K562 (cell line): ENCODE measurements around the gene CHMP1A.
A peak's percentile ranks its signal among the peaks of the same experiment; 100 is the strongest.

Source experiments
- CHD2 ChIP-seq: IDR thresholded peaks from 2 replicates; pipeline ENCODE4 v1.6.1; 2011; ENCODE audit warnings: low read depth, low read length
- EGR1 ChIP-seq: fragments of 450-650 bp; conservative IDR thresholded peaks from 2 replicates; pipeline ENCODE4 v1.6.1; 2017; ENCODE audit warnings: mild to moderate bottlenecking
- FOXJ3 ChIP-seq: sonication (generic); formaldehyde crosslinking; IDR thresholded peaks from 2 replicates; pipeline ENCODE4 v1.4.0; 2020; ENCODE audit warnings: mild to moderate bottlenecking, missing genetic modification reagents
- GATA2 ChIP-seq: sonication (generic); formaldehyde crosslinking; IDR thresholded peaks from 2 replicates; pipeline ENCODE4 v1.4.0; 2020; ENCODE audit warnings: mild to moderate bottlenecking, missing genetic modification reagents
- SRF ChIP-seq, 2 experiments: fragments of 250-450, 450-650 bp in 1 of 2; sonication (Bioruptor Pico) in 1 of 2; sonication (generic) in 1 of 2; formaldehyde crosslinking; IDR thresholded peaks; 2 replicates each; pipeline versions ENCODE4 v1.5.0 to v1.5.1; 2020 to 2022; ENCODE audit warnings: mild to moderate bottlenecking in 1 of 2, missing genetic modification reagents in 1 of 2
- TF ChIP-seq, protein P1 (sequence below), 2 experiments: fragments of 450-650 bp in 1 of 2; sonication (generic) in 1 of 2; formaldehyde crosslinking in 1 of 2; IDR thresholded peaks in 1 of 2; conservative IDR thresholded peaks in 1 of 2; 2 replicates each; pipeline versions ENCODE4 v1.6.1 to v1.8.1; 2016 to 2023; ENCODE audit warnings: mild to moderate bottlenecking in 2 of 2, moderate library complexity in 2 of 2, inconsistent platforms in 1 of 2, missing genetic modification reagents in 1 of 2
- TF ChIP-seq, protein P2 (sequence below): fragments of 450-650 bp; IDR thresholded peaks from 2 replicates; pipeline ENCODE4 v1.7.1; 2018; ENCODE audit warnings: mild to moderate bottlenecking, low read depth; ENCODE audit not compliant: partially characterized antibody
- TF ChIP-seq, protein P3 (sequence below): fragments of 250-450 bp; sonication (Bioruptor Pico); IDR thresholded peaks from 2 replicates; pipeline ENCODE4 v1.4.0; 2020; ENCODE audit warnings: borderline replicate concordance
- TF ChIP-seq, protein P4 (sequence below), 3 experiments: IDR thresholded peaks in 2 of 3; conservative IDR thresholded peaks in 1 of 3; 2 replicates each; pipeline ENCODE4 v1.5.1; 2011 to 2012; ENCODE audit warnings: low read length in 3 of 3, mild to moderate bottlenecking in 3 of 3, control low read depth in 2 of 3, improper control_type of control experiment in 1 of 3, inconsistent platforms in 1 of 3, low read depth in 1 of 3, mixed read lengths in 1 of 3, moderate library complexity in 1 of 3; ENCODE audit not compliant: insufficient read depth in 2 of 3
- TF ChIP-seq, protein P5 (sequence below): sonication (generic); formaldehyde crosslinking; IDR thresholded peaks from 2 replicates; pipeline ENCODE4 v1.8.0; 2022; ENCODE audit warnings: missing genetic modification reagents, mild to moderate bottlenecking, moderate library complexity, borderline replicate concordance
- TF ChIP-seq, protein P6 (sequence below), 2 experiments: fragments of 450-650 bp; formaldehyde crosslinking in 1 of 2; IDR thresholded peaks; 2 replicates each; pipeline versions ENCODE4 v1.4.0 to v1.6.1; 2014 to 2020; ENCODE audit warnings: mild to moderate bottlenecking in 2 of 2, borderline replicate concordance in 1 of 2, low read depth in 1 of 2

DNA sequence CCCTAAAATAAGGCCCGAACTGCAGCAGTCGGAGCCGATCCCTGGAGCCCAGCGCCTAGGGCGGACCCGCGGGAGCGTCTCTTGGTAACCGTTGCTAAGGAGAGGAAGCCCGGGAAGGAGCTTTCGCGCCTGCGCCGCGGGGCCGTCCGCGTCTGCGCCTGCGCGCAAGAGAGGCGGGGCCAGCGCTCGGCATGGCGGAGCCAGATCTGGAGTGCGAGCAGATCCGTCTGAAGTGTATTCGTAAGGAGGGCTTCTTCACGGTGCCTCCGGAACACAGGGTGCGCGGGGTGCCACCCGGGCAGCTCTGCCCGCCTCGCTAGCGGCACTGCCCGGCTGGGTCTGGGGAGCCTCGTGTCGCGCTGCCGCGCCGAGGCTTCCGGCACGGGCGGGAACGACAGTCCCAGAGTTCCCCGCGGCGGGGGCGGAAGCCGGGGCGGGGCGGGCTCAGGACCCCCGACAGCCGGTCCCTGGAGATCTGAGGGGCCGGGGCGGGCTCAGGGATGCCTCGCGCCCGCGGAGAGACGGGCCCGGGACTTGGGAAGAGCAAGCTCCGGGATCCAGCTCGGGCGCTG is 29.1 kb upstream of the CHMP1A start, which contains the start of gene CDK10:
- TF ChIP-seq, protein P1, sequence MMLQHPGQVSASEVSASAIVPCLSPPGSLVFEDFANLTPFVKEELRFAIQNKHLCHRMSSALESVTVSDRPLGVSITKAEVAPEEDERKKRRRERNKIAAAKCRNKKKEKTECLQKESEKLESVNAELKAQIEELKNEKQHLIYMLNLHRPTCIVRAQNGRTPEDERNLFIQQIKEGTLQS (IDR thresholded peaks at IDR 0.05), result no peak
- TF ChIP-seq, protein P1 (CRISPR knock-in tag; conservative IDR thresholded peaks at IDR 0.05), result 0 out of 2 replicates have a peak, but pooled peaks have one; percentile 46
- TF ChIP-seq, protein P2, sequence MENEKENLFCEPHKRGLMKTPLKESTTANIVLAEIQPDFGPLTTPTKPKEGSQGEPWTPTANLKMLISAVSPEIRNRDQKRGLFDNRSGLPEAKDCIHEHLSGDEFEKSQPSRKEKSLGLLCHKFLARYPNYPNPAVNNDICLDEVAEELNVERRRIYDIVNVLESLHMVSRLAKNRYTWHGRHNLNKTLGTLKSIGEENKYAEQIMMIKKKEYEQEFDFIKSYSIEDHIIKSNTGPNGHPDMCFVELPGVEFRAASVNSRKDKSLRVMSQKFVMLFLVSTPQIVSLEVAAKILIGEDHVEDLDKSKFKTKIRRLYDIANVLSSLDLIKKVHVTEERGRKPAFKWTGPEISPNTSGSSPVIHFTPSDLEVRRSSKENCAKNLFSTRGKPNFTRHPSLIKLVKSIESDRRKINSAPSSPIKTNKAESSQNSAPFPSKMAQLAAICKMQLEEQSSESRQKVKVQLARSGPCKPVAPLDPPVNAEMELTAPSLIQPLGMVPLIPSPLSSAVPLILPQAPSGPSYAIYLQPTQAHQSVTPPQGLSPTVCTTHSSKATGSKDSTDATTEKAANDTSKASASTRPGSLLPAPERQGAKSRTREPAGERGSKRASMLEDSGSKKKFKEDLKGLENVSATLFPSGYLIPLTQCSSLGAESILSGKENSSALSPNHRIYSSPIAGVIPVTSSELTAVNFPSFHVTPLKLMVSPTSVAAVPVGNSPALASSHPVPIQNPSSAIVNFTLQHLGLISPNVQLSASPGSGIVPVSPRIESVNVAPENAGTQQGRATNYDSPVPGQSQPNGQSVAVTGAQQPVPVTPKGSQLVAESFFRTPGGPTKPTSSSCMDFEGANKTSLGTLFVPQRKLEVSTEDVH, result no peak
- TF ChIP-seq, protein P3, sequence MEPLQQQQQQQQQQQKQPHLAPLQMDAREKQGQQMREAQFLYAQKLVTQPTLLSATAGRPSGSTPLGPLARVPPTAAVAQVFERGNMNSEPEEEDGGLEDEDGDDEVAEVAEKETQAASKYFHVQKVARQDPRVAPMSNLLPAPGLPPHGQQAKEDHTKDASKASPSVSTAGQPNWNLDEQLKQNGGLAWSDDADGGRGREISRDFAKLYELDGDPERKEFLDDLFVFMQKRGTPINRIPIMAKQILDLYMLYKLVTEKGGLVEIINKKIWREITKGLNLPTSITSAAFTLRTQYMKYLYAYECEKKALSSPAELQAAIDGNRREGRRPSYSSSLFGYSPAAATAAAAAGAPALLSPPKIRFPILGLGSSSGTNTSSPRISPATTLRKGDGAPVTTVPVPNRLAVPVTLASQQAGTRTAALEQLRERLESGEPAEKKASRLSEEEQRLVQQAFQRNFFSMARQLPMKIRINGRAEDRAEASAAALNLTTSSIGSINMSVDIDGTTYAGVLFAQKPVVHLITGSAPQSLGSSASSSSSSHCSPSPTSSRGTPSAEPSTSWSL (CRISPR knock-in tag), result no peak
- TF ChIP-seq FOXJ3 (CRISPR knock-in tag) (no peak), GATA2 (CRISPR knock-in tag) (no peak), CHD2 (no peak), SRF (CRISPR knock-in tag; IDR thresholded peaks at IDR 0.05) (peak in 1 of 2 experiments; percentile 78; a peak in 2 of 4 replicates), EGR1 (peak; percentile 74)
- TF ChIP-seq, protein P4, sequence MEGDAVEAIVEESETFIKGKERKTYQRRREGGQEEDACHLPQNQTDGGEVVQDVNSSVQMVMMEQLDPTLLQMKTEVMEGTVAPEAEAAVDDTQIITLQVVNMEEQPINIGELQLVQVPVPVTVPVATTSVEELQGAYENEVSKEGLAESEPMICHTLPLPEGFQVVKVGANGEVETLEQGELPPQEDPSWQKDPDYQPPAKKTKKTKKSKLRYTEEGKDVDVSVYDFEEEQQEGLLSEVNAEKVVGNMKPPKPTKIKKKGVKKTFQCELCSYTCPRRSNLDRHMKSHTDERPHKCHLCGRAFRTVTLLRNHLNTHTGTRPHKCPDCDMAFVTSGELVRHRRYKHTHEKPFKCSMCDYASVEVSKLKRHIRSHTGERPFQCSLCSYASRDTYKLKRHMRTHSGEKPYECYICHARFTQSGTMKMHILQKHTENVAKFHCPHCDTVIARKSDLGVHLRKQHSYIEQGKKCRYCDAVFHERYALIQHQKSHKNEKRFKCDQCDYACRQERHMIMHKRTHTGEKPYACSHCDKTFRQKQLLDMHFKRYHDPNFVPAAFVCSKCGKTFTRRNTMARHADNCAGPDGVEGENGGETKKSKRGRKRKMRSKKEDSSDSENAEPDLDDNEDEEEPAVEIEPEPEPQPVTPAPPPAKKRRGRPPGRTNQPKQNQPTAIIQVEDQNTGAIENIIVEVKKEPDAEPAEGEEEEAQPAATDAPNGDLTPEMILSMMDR (IDR thresholded peaks at IDR 0.05 in 2 of 3, conservative IDR thresholded peaks at IDR 0.05 in 1 of 3; ENCODE audit: insufficient read depth in 2 of 3, low read depth in 1 of 3, low read length in 3 of 3), result no peak
- TF ChIP-seq, protein P5, sequence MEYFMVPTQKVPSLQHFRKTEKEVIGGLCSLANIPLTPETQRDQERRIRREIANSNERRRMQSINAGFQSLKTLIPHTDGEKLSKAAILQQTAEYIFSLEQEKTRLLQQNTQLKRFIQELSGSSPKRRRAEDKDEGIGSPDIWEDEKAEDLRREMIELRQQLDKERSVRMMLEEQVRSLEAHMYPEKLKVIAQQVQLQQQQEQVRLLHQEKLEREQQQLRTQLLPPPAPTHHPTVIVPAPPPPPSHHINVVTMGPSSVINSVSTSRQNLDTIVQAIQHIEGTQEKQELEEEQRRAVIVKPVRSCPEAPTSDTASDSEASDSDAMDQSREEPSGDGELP (CRISPR knock-in tag), result peak; percentile 74
- TF ChIP-seq, protein P6, sequence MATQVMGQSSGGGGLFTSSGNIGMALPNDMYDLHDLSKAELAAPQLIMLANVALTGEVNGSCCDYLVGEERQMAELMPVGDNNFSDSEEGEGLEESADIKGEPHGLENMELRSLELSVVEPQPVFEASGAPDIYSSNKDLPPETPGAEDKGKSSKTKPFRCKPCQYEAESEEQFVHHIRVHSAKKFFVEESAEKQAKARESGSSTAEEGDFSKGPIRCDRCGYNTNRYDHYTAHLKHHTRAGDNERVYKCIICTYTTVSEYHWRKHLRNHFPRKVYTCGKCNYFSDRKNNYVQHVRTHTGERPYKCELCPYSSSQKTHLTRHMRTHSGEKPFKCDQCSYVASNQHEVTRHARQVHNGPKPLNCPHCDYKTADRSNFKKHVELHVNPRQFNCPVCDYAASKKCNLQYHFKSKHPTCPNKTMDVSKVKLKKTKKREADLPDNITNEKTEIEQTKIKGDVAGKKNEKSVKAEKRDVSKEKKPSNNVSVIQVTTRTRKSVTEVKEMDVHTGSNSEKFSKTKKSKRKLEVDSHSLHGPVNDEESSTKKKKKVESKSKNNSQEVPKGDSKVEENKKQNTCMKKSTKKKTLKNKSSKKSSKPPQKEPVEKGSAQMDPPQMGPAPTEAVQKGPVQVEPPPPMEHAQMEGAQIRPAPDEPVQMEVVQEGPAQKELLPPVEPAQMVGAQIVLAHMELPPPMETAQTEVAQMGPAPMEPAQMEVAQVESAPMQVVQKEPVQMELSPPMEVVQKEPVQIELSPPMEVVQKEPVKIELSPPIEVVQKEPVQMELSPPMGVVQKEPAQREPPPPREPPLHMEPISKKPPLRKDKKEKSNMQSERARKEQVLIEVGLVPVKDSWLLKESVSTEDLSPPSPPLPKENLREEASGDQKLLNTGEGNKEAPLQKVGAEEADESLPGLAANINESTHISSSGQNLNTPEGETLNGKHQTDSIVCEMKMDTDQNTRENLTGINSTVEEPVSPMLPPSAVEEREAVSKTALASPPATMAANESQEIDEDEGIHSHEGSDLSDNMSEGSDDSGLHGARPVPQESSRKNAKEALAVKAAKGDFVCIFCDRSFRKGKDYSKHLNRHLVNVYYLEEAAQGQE (IDR thresholded peaks at IDR 0.05; ENCODE audit: borderline replicate concordance), result no peak
- TF ChIP-seq, protein P6 (CRISPR knock-in tag; IDR thresholded peaks at IDR 0.05; ENCODE audit: low read depth), result no peak
